SK-N-SH treated with all-trans-retinoic acid at 6 μM for 48 hours (cell line): ENCODE measurements around the gene TMEM214.

Source experiments
- ATAC-seq: fragments of 200-7000 bp; cut with Tn5 transposase; 3 replicates; pipeline ENCODE4 v1.9.1; 2020; ENCODE audit warnings: mild to moderate bottlenecking, moderate library complexity
- ARNTL ChIP-seq: fragments of 450-650 bp; formaldehyde crosslinking; IDR thresholded peaks from 2 replicates; pipeline ENCODE4 v1.5.0; 2020; ENCODE audit warnings: low read depth, mild to moderate bottlenecking, moderate library complexity, borderline replicate concordance
- BACH2 ChIP-seq: fragments of 250-450 bp; sonication (Bioruptor Pico); IDR thresholded peaks from 2 replicates; pipeline ENCODE4 v1.9.0; 2021; ENCODE audit warnings: mild to moderate bottlenecking, borderline replicate concordance
- CREB5 ChIP-seq: fragments of 250-450 bp; sonication (Bioruptor Pico); IDR thresholded peaks from 2 replicates; pipeline ENCODE4 v1.5.1; 2020; ENCODE audit warnings: low read depth, mild to moderate bottlenecking, moderate library complexity
- CSDC2 ChIP-seq: fragments of 250-450 bp; sonication (Bioruptor Pico); IDR thresholded peaks from 2 replicates; pipeline ENCODE4 v1.5.0; 2020; ENCODE audit warnings: mild to moderate bottlenecking, moderate library complexity
- CSRNP3 ChIP-seq: fragments of 250-450 bp; sonication (Bioruptor Pico); IDR thresholded peaks from 2 replicates; pipeline ENCODE4 v1.5.1; 2021; ENCODE audit warnings: mild to moderate bottlenecking, moderate library complexity
- ESRRG ChIP-seq: fragments of 250-450 bp; sonication (Bioruptor Pico); IDR thresholded peaks from 2 replicates; pipeline ENCODE4 v1.6.1; 2021; ENCODE audit warnings: mild to moderate bottlenecking
- GLIS3 ChIP-seq: fragments of 250-450 bp; sonication (Bioruptor Pico); IDR thresholded peaks from 2 replicates; pipeline ENCODE4 v1.5.0; 2020; ENCODE audit warnings: mild to moderate bottlenecking, moderate library complexity
- ISL1 ChIP-seq: fragments of 250-450 bp; sonication (Bioruptor Pico); IDR thresholded peaks from 2 replicates; pipeline ENCODE4 v2.1.2; 2022; ENCODE audit warnings: mild to moderate bottlenecking, moderate library complexity
- OSR1 ChIP-seq: fragments of 250-450 bp; sonication (Bioruptor Pico); IDR thresholded peaks from 2 replicates; pipeline ENCODE4 v1.8.0; 2022; ENCODE audit warnings: moderate library complexity, mild to moderate bottlenecking, inconsistent platforms
- PATZ1 ChIP-seq: fragments of 250-450 bp; sonication (Bioruptor Pico); IDR thresholded peaks from 2 replicates; pipeline ENCODE4 v1.8.0; 2020; ENCODE audit warnings: mild to moderate bottlenecking, moderate library complexity, borderline replicate concordance
- POU6F1 ChIP-seq: fragments of 250-450 bp; sonication (Bioruptor Pico); IDR thresholded peaks from 2 replicates; pipeline ENCODE4 v1.8.0; 2021; ENCODE audit warnings: low read depth, mild to moderate bottlenecking, moderate library complexity, borderline replicate concordance
- PPARA ChIP-seq: fragments of 250-450 bp; sonication (Bioruptor Pico); IDR thresholded peaks from 2 replicates; pipeline ENCODE4 v1.5.0; 2020; ENCODE audit warnings: mild to moderate bottlenecking, borderline replicate concordance
- RARB ChIP-seq: fragments of 250-450 bp; sonication (Bioruptor Pico); IDR thresholded peaks from 2 replicates; pipeline ENCODE4 v1.8.0; 2021; ENCODE audit warnings: mild to moderate bottlenecking, moderate library complexity
- SNAI2 ChIP-seq: fragments of 250-450 bp; sonication (Bioruptor Pico); IDR thresholded peaks from 2 replicates; pipeline ENCODE4 v1.5.0; 2020; ENCODE audit warnings: mild to moderate bottlenecking, moderate library complexity
- TCF4 ChIP-seq: fragments of 250-450 bp; sonication (Bioruptor Pico); IDR thresholded peaks from 2 replicates; pipeline ENCODE4 v1.8.0; 2021; ENCODE audit warnings: mild to moderate bottlenecking, moderate library complexity, borderline replicate concordance
- TOX ChIP-seq: fragments of 250-450 bp; sonication (Bioruptor Pico); IDR thresholded peaks from 2 replicates; pipeline ENCODE4 v1.8.0; 2021; ENCODE audit warnings: mild to moderate bottlenecking, moderate library complexity, borderline replicate concordance
- TSHZ2 ChIP-seq: fragments of 250-450 bp; sonication (Bioruptor Pico); IDR thresholded peaks from 2 replicates; pipeline ENCODE4 v1.5.0; 2020; ENCODE audit warnings: mild to moderate bottlenecking, moderate library complexity
- ZFP3 ChIP-seq: fragments of 250-450 bp; sonication (Bioruptor Pico); IDR thresholded peaks from 2 replicates; pipeline ENCODE4 v1.5.0; 2020; ENCODE audit warnings: mild to moderate bottlenecking, moderate library complexity
- ZFP30 ChIP-seq: fragments of 450-650 bp; formaldehyde crosslinking; IDR thresholded peaks from 2 replicates; pipeline ENCODE4 v1.5.0; 2022; ENCODE audit warnings: mild to moderate bottlenecking, moderate library complexity
- ZNF70 ChIP-seq: fragments of 450-650 bp; formaldehyde crosslinking; IDR thresholded peaks from 2 replicates; pipeline ENCODE4 v1.5.0; 2020; ENCODE audit warnings: mild to moderate bottlenecking, moderate library complexity
- ZNF8 ChIP-seq: fragments of 450-650 bp; formaldehyde crosslinking; IDR thresholded peaks from 2 replicates; pipeline ENCODE4 v1.5.0; 2020; ENCODE audit warnings: mild to moderate bottlenecking, moderate library complexity

The TMEM214 gene

GRCh38 chr2:27038631-27039339, 6.0 kb downstream of the TMEM214 start (continued):
- no peak for TF ChIP-seq ESRRG

GRCh38 chr2:27039426-27039825, 6.7 kb downstream of the TMEM214 start:
- ATAC-seq: no peak
- TF ChIP-seq TCF4 (no peak), ZFP30 (CRISPR knock-in tag) (no peak), PPARA (CRISPR knock-in tag) (no peak), ESRRG (no peak), ARNTL (CRISPR knock-in tag) (no peak), ZNF8 (CRISPR knock-in tag) (no peak), CSRNP3 (CRISPR knock-in tag) (no peak), ZNF70 (CRISPR knock-in tag) (no peak), RARB (CRISPR knock-in tag) (no peak), POU6F1 (CRISPR knock-in tag) (no peak), TSHZ2 (no peak), GLIS3 (CRISPR knock-in tag) (no peak), SNAI2 (no peak), PATZ1 (CRISPR knock-in tag) (no peak), CSDC2 (CRISPR knock-in tag) (no peak)

- no peak for ATAC-seq
- TF ChIP-seq BACH2 (CRISPR knock-in tag) (no peak), RARB (CRISPR knock-in tag) (no peak), ARNTL (CRISPR knock-in tag) (no peak), ZFP3 (CRISPR knock-in tag) (no peak), TSHZ2 (no peak), ISL1 (CRISPR knock-in tag) (no peak), ZNF8 (CRISPR knock-in tag) (no peak), ZNF70 (CRISPR knock-in tag) (no peak), CREB5 (CRISPR knock-in tag) (no peak), OSR1 (CRISPR knock-in tag) (no peak), POU6F1 (CRISPR knock-in tag) (no peak), ESRRG (no peak), GLIS3 (CRISPR knock-in tag) (no peak), PATZ1 (CRISPR knock-in tag) (no peak), TOX (no peak), PPARA (CRISPR knock-in tag) (no peak)
These were observed 7.1 kb downstream of the TMEM214 start for GRCh38 chr2:27039871-27040270.
